HG03139 (cell line): ENCODE results near the gene VPS41.

Experiments used
- ATAC-seq: cut with Tn5 transposase; IDR thresholded peaks from one replicate; pipeline ENCODE4 v1.9.1; 2021; ENCODE audit not compliant: unreplicated experiment

Gene VPS41

GRCh38 chr7:38740041-38740440 lies 168.9 kb downstream of the VPS41 start:
- ATAC-seq = no peak

DNA sequence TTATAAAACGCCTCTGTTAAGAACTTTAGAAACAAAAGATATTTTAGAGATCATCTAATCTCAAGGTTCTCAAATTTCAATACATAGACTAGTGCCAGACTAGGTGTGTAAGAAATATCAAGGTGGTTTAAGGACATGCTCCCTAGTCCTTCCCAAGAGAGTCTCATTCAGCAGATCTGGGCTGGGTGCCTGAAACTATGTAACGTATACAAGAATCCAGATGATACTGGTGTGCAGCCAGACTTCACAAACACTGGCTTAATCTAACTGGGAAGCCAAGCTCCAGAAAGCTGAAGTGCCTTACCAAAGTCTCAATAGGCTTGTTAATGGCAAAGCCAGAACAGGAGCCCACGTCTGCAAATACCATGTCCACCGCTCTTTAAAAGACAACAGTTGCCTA lies 172.9 kb downstream of the VPS41 start:
- ATAC-seq = no peak

- ATAC-seq = no peak
These were observed 177.8 kb downstream of the VPS41 start for GRCh38 chr7:38731215-38731614.

GRCh38 chr7:38728145-38728544 lies 180.8 kb downstream of the VPS41 start:
- ATAC-seq = no peak

GRCh38 chr7:38727184-38727940 lies 181.6 kb downstream of the VPS41 start:
- ATAC-seq = no peak

- no peak for ATAC-seq
These were observed 185.7 kb downstream of the VPS41 start for GRCh38 chr7:38723327-38723726.

DNA sequence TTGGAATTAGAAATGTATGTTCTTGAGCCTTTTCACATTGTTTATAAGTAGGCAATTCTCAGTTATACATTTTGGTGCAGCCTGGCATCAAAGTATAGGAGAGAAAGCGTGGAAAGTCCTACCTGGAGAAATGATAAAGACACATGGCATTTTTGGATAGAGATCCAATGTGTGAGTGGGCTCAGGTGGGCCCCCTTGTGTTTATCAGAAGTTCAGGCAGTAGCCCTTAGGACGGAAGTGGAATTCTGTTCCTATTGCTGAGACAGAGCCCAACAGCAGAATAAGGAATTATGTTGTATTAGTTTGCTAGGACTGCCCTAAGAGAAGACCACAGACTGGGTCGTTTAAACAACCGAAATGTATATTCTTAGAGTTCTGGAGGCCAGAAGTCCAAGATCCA lies 192.6 kb downstream of the VPS41 start:
- ATAC-seq = no peak

GRCh38 chr7:38709123-38709522 lies 199.9 kb downstream of the VPS41 start:
- no peak for ATAC-seq

DNA sequence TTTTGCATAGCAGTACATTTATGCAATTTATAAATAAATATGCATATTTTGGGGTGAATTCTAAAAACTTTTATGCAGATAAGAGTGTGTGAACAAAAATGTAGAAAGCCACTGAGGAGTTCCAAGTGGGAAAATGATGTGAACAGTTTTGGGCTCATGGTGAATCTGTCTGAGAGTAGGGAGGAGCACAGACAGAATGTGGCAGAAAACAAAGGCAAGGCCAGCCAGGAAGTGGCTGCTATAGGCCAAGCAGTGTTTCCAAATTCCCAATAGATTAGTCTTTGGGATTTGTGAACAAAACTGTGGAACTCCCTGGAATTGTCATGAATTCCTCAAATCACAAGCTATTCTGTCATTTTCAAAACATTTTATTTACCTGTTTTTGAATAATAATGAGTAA lies 204.2 kb downstream of the VPS41 start:
- no peak for ATAC-seq

DNA sequence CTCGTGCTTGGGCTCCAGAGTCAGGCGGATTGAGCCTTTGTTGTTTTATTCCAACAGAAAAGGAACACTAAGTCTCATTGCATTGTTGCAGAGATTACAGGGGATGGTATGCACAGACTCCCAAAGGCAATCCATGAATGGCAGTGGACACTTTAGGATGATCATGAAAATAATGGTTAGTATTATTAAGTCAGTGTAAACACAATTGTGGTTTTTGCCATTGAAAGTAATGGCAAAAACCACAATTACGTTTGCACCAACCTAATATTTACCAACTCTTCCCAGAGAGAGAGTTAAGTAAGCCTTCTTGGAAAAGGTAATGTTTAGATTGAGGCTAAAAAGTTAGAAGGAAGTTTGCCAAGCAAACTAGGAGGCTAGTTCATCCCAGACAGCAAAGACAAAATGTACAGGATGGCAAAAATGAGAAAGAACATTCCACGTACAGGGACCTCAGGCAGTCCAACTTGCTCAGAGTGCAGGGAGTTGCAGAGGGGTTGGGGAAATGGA lies 204.9 kb downstream of the VPS41 start:
- ATAC-seq = no peak

GRCh38 chr7:38703093-38703492 lies 205.9 kb downstream of the VPS41 start:
- no peak for ATAC-seq

DNA sequence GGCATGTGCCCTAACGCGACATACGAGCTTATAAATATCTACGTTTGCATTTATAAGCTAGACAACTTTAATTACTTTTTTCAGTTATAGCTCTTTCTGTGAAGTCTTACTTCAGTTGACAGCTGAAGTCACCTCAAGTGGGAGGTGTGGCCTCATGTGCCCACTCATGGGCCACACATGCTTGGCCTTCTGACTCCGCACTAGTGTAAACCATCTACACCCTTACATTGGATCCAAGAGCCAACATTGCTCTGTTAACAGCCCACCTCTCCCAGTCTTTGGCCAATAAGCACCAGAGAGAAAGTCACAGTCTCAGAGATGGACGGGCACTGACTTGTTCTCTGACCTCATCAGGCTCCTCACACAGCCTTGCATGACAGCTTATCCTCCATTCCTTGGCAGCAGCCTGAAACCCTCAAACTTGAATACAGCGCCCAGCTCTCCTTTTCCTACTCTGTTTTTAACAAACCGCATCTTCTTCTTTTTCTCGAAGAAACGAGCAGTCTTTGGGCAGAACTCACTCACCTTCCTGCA lies 206.9 kb downstream of the VPS41 start:
- no peak for ATAC-seq

DNA sequence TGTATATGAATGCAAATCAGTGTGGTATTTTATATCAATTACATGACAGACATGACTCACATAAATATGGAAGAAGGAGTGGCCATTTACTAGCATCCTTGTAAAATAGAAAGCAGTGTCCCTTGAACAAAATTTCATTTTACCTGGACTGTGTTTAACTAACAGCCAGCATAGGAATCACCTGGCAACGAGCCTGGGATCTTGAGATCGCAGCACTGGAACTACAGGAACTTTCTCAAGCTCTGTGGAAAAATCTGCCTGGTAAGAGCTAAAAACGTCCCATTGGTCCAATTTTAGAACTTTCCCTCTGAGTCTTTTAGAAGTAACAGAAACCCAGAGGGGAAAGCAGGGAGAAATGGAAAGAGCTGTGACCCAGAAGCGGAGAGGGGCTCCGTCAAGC lies 208.9 kb downstream of the VPS41 start:
- no peak for ATAC-seq

- ATAC-seq = no peak
These were observed 209.5 kb downstream of the VPS41 start for GRCh38 chr7:38699471-38699870.

DNA sequence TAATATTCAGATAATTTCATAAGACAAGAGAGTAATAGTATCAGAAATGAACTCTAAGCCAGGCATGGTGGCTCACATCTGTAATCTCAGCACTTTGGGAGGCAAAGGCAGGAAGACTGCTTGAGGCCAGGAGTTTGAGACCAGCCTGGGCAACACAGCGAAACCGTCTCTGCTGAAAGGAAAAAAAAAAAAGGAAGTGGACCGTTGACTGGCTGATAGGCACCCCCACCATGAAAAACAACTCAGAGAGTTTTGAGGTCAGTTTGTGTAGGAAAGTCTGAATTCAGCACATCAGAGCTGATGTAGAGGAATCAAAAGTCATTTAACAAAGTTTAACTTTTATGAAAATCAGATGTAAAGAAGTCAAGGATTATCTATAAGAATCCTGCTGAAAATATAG lies 214.7 kb downstream of the VPS41 start:
- ATAC-seq = no peak

- no peak for ATAC-seq
These were observed 222.1 kb downstream of the VPS41 start for GRCh38 chr7:38686888-38687287.

DNA sequence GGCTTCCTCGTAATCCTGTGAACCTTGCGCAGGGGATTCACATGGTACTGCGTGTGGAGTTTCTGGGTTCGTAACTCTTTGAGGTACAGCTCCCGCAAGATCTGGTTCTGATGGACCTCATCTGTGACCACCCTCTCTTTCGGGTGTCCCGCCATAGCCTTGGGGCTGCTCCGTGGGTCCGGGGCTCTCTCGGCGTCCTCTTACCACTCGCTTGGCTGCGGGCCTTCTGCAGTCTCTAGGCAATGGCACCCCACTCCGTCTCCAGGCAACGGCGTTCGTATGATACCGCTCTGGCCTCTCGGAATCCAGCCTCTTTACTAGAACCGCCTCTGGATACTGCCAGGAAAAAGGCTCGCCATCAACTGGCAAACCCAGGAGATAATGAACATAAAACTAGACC lies 223.1 kb downstream of the VPS41 start:
- no peak for ATAC-seq

DNA sequence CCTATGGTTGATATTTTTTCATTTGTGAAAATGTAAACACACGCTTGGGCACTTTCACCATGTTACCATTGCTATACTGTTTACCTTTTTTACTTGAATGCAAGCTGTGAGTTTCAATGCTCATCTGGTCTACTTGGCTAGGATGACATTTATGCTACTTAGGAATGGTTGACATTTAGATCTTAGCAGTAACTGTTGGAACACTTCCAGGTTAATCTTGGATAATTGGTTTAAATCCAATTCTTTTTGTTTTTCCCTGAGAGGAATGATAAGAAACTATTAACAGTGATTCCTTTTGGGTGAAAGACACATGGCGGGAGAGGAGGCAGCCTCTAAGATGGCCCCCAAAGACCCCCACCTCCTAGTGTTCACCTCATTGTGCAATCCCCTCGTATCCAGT lies 226.4 kb downstream of the VPS41 start:
- no peak for ATAC-seq

DNA sequence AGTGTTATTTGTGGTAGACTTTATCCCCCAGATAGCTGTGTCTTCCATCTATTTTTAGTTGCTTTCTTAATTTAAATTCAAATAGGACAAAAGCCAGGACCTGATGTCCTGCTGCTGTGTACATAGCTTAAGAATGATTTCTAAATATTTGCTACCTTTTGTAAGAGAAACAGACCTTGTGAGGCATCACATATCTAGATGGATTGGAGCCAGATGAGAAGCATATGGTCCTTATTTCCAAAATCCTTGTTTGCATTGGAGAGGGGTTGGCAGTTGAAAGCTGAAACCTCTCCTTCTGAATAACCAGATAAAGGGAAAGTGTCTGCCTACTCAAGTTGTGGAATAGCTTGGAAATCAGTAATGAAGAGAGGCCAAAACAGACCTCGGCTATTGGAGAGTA lies 227.1 kb downstream of the VPS41 start:
- ATAC-seq = no peak

DNA sequence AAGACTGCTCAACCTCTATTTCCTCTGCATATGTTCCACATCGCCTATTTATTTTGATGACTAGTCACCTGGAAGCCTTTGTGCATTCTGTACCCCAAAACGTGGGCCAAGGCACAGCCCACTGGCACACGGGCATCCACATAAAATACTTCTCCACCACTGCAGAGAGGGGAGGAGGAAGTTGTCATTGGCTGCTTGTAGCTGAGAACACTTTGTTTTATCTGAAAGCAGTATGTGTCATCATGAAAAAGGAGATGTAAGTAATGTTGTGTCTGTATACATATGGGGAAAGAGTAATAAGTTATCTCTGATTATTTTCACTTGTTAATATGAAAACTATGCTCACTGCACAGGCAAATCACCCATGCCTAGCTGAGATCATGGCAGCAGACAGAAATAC lies 229.6 kb downstream of the VPS41 start:
- no peak for ATAC-seq

DNA sequence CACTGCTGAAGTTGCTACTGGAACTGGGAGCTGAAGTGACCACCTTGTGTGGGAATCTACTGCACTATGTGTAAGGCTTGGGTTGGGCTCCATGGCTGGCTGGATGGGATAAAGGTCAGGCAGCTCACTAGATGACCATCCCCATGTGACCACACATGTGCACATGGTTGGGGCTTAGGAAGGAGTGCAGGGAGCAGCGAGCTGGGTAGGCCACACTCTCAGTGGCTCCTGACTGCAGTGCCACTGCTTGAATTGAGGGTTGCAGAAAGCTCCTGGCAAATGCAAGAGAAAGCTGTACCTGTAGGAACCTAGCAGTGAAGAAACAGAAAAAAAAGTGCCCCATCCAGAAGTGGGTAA lies 230.3 kb downstream of the VPS41 start:
- ATAC-seq = no peak

DNA sequence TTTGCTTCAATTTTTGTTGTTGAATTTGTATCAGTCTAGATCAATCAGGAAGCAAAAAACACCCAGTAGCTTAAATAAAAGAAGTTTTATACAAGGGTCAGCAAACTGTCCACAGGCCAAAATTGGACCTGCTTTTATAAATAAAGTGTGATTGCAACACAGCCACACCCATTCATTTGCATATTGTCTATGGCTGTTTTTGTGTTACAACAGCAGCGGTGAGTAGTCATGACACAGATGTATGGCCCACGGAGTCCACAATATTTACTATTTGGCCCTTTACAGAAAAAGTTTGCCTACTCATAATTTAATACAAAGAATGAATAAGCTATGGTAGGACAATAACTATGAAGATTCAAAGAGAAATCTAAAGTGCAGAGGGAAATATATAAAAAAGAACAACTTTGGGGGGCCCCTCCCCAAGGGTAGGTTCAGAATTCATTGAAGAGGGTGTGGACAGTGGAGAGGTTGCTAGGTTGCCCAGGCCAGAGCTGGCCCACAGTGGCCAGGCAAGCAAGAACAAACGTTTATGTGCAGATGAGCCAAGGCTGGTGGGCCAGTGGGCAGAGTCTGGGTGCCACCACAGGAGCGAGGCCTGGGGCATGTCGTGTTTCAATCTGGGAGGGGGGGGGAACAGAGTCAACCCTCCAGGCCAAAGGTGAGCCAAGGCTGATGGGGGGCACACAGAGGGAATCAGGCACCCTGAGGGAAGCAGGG lies 230.9 kb downstream of the VPS41 start:
- no peak for ATAC-seq
